Measurements from ENCODE around the gene PLK3. TPM values are rescaled to one million over a fixed set of nuclear protein-coding genes. Genes with fewer than 3 reads are reported as not detected.

The PLK3 gene
- total and polyA plus RNA-seq, 2 of the 4 experiments (the other 2 are of a cell fraction): 15.8 to 51.6 TPM

DNA sequence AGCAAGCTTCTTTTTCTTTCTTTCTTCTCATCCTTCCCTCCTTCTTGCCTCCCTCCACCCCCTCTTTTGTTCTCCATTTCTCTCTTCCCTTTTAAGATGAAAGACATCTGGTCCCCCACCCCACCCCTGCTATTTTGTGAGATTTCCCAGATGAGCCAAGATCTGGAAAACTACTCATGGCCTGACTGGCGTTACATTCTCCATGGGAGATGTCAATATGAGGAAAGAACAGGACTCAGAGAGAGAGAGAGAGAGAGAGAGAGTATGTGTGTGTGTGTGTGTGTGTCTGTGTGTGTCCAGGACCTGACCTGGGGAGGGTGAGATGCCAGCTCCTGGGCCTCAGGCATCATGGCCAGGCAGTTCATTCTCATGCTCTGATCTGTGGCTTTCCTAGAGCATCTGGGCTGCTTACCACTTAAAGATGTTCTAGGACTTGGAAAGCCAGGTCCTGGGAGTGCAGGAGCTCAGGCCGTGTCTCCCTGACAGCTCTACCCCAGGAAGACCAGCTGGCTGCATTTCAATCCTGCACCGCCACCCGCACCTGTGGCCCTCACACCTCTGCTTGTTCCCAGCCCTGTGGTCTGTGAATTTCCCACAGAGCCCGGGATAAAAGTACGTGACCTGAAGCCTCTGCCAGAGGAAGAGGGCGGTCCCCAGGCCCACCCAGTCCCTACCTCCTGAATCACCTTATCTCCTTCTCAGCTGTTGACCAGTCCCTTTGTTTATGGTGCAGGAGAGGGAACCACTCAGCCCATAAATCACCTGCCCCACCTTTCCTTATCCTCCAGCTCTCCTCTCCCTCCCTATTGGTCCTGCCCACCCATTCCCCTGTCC lies 9.0 kb upstream of the PLK3 start:
- Histone ChIP-seq H2BK15ac (ENCODE audit: low read depth, low read length) (no peak overlapping the region), H3K27me3 (ENCODE audit: control insufficient read depth, insufficient read depth, low read length) (peaks cover 2% of the 10 kb centered on the region; the same call in 1 of the 2 replicates), H2BK5ac (ENCODE audit: low read depth, low read length, poor library complexity, severe bottlenecking) (no peak overlapping the region), H3K56ac (ENCODE audit: extremely low read depth, insufficient read depth, low read length) (no peak overlapping the region), H4K91ac (ENCODE audit: insufficient read depth, low read depth, low read length) (no peak overlapping the region), H3K4me3 (ENCODE audit: insufficient read depth, low read depth, low read length) (no peak overlapping the region), H4K5ac (ENCODE audit: low read depth, low read length) (no peak overlapping the region), H3K9ac (ENCODE audit: low read depth, low read length) (no peak overlapping the region), H3K36me3 (ENCODE audit: control insufficient read depth, insufficient read depth, low read length) (no peaks in the 10 kb centered on the region), H3K14ac (replicated peaks; ENCODE audit: low read depth, low read length) (no peak overlapping the region), H2BK20ac (ENCODE audit: low read depth, low read length) (no peak overlapping the region), H4K20me1 (ENCODE audit: insufficient read depth, low read length) (no peaks in the 10 kb centered on the region), H3K79me1 (ENCODE audit: low read depth in 1 of 2, low read length in 2 of 2) (no peaks in the 10 kb centered on the region), H3K4ac (ENCODE audit: low read depth, low read length) (no peak overlapping the region), H3K4me1 (ENCODE audit: control insufficient read depth, insufficient read depth, low read length) (peaks cover 3% of the 10 kb centered on the region; the same call in 1 of the 2 replicates), H3K18ac (ENCODE audit: low read depth, low read length) (no peak overlapping the region), H2AK5ac (ENCODE audit: low read depth, low read length) (no peak overlapping the region), H4K8ac (ENCODE audit: low read depth in 2 of 2, low read length in 2 of 2) (no peak overlapping the region), H3K23ac (ENCODE audit: low read depth, low read length) (no peak overlapping the region), H2AFZ (replicated peaks; ENCODE audit: low read length, poor library complexity) (no peak overlapping the region), H3K4me2 (ENCODE audit: low read depth, low read length) (no peak overlapping the region), H3K9me3 (ENCODE audit: control insufficient read depth, insufficient read depth, low read length) (no peaks in the 10 kb centered on the region), H3K27ac (ENCODE audit: insufficient read depth, low read length) (no peak overlapping the region), H2BK120ac (ENCODE audit: low read depth, low read length) (no peak overlapping the region), H2AK9ac (replicated peaks; ENCODE audit: low read depth, low read length, poor library complexity) (no peak overlapping the region), H3K9me1 (ENCODE audit: insufficient read depth, low read length) (no peaks in the 10 kb centered on the region)
- POLR2A ChIA-PET (ENCODE audit: unreplicated experiment): no interaction called here
- in situ Hi-C loops (cut with MboI; ENCODE audit: low sequenced_read_pairs) (no loop called here), intact Hi-C loops (cut with micrococcal nuclease) (loop anchor here (5.0 kb wide), 1 partner anchor 221 kb away; the partner anchor contains the start of genes HECTD3 and UROD), dilution Hi-C loops (cut with HindIII; ENCODE audit: low sequenced_read_pairs, unreplicated experiment) (no loop called here)
- CTCF ChIA-PET: interaction anchor here (1.4 kb wide), 1 partner anchor 9 kb away, joined by 4 read pairs; the partner anchor contains the start of gene PLK3
- DNase-seq (no peak), ATAC-seq (ENCODE audit: low read depth) (no peak)
- WGBS, 2 experiments (ENCODE audit: extremely low coverage in 2 of 2, insufficient read length in 1 of 2): 33% methylated on average over 2 of the region's 7 CpGs; no CpG with 5 or more reads in 1 of the 2 experiments
- TF ChIP-seq RCOR1 (IDR thresholded peaks at IDR 0.05; ENCODE audit: insufficient replicate concordance, low read length): no peak
- no peak for TF ChIP-seq MAFK (IDR thresholded peaks at IDR 0.05; ENCODE audit: low read depth, low read length)
- no peak for TF ChIP-seq MXI1 (IDR thresholded peaks at IDR 0.05; ENCODE audit: borderline replicate concordance, low read depth, low read length)
- no peak for TF ChIP-seq RFX5 (IDR thresholded peaks at IDR 0.05; ENCODE audit: low read depth, low read length)
- no peak for TF ChIP-seq MAZ (IDR thresholded peaks at IDR 0.05; ENCODE audit: borderline replicate concordance, low read depth, low read length)
- no peak for TF ChIP-seq SMC3 (IDR thresholded peaks at IDR 0.05; ENCODE audit: low read depth, low read length)
- TF ChIP-seq, protein P1, sequence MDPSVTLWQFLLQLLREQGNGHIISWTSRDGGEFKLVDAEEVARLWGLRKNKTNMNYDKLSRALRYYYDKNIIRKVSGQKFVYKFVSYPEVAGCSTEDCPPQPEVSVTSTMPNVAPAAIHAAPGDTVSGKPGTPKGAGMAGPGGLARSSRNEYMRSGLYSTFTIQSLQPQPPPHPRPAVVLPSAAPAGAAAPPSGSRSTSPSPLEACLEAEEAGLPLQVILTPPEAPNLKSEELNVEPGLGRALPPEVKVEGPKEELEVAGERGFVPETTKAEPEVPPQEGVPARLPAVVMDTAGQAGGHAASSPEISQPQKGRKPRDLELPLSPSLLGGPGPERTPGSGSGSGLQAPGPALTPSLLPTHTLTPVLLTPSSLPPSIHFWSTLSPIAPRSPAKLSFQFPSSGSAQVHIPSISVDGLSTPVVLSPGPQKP (IDR thresholded peaks at IDR 0.05; ENCODE audit: borderline replicate concordance, low read depth, low read length): no peak
- no peak for TF ChIP-seq CHD1 (IDR thresholded peaks at IDR 0.05; ENCODE audit: low read depth, low read length)
- BruUV-seq (replicated peaks): no TSS peak
